ENCODE data around the gene CD1C.
"Not testable (repeated sequence)": the region's sequence is repeated elsewhere in the genome, so short reads cannot be mapped to it uniquely, and the experiment has no call there.

The CD1C gene

DNA sequence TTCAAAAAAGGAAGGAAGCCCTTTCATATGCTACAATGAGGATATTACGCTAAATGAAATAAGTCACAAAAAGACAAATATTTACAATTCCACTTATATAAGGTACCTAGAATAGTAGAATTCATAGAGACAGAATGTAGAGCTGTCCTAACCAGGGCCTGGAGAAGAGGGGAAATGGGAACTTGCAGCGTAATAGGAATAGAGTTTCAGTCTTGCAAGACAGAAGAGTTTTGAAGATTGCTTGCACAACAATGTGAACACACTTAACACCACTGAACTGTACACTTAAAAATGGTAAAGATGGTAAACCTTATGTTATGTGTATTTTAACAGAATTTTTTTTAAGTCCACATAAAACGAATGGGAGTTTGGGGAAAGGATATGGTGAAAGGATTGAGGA lies 38.7 kb downstream of the CD1C start:
- in situ Hi-C loops (cut with MboI; ENCODE audit: low sequenced_read_pairs) = no loop called here

DNA sequence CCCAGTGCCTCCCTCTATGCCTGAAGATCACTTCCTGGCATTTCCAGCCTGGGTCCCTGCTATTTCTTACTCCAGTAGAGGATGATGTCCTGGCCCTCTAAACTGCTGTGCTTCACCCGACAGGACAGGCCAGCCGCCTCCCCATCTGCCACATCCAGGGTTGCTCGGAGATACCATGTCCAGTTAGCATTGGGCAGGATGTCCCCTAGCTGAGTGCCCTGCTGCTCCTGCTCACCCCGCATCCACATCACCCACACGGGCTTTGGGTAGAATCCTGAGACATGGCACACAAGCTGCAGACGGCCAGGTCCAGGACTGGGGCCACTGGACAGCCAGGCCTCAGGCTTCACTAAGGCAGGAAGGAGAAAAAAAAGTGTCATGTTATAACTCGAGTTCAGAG lies 39.6 kb downstream of the CD1C start:
- in situ Hi-C loops (cut with MboI; ENCODE audit: low sequenced_read_pairs) = no loop called here

DNA sequence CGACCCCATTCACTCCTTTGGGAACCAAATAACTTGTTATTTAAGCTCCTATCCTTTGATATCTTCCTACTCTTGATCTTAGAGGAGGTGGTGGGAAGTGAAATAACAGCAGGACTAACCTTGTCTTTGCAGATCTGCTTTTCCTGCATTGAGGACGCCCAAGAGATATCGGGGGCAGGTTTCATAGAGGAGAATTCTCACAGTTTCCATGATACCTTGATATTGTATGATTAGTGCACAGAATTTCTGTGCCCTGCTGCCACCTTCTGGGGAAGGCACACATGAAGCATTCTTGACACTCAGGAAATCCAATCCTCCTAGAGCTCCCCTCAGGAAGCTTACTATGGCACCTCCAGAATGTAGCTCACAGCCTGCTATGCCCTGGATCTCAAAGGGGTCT lies 40.0 kb downstream of the CD1C start:
- in situ Hi-C loops (cut with MboI; ENCODE audit: low sequenced_read_pairs) = no loop called here

DNA sequence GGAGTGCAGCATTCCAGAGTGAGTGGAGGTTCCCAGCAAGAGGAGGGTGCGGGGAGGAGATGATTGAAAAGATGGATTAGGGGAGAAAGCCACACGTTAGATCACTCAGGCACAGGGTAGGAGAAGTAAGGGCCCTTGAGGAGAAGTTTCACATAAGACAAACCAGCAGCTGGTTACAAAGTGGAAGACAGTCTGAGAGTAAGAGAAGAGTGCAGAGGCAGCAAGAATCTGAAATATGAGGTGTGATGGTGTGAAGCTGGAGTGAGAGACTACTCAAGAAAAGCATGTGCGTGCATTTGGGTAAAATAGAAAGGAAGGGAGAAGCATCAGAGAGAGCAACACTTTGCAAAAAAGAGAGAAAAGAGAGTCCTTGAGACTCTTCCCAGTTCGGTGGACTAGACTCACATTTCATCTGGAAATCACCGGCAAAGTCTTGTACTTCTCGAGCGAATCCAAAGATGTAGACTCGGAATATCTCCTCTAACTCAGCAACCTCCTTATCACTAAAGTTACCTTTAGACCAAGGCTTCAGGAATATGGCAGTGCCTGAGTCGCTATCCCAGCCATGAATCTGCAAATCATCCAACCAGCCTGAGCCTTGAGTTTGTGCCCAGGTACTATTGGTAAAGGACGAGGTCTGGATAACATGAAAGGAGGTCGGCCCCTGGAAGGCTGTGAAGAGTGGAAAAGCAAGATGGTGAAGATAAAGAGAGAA lies 40.8 kb downstream of the CD1C start:
- in situ Hi-C loops (cut with MboI; ENCODE audit: low sequenced_read_pairs) = no loop called here

DNA sequence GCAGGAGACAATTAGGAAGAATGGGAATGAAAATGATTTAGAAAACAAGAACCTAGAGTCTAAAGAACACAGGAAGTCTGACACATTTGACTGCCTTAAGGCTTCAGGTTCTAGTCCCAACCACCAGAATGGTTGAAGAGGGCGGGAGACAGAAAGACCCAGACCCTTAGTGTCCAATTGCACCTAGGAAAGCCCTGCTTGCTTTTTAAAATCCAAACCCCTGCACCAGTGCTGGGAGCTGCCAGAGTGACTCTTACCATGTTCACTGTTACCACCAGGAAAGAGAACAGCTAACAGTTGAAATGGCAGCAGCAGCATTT lies 41.3 kb downstream of the CD1C start:
- in situ Hi-C loops (cut with MboI; ENCODE audit: low sequenced_read_pairs) = no loop called here

DNA sequence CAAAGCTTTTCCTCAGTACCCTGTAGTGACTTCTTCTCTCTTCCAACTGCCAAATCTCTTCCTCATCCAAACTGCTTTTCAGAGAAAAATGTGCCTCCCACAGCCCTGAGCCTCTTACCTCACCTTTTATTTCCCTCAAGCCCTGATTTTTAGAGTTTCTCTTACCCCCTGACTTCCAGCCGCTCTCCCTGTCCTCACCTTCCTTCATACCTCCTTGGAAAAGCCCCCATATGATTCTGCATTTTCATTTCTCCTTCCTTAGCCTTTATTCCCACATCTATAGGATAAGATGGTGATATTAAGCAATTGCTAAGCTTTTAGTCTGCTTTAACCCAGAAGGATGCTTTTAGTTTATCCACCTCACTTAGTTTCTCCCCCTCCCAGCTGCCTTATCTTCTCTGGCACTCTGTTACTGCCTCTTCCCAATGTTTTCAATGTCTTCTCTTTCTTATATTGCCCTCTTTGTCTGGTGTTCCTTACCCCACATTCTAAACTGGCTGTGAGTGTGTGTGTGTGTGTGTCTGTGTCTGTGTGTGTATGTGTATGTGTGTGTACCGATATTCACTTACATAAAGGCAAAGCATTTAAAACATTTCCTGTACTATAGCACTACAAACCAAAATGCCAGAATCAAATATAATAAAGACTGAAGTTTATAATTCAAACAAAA lies 41.9 kb downstream of the CD1C start, which contains the start of gene CD1B:
Gene CD1B, minus strand, starts transcription at position 51 of the 670 bp plus-strand sequence. CDS start 108 bp downstream, outside the sequence.
- in situ Hi-C loops (cut with MboI; ENCODE audit: low sequenced_read_pairs) = no loop called here

DNA sequence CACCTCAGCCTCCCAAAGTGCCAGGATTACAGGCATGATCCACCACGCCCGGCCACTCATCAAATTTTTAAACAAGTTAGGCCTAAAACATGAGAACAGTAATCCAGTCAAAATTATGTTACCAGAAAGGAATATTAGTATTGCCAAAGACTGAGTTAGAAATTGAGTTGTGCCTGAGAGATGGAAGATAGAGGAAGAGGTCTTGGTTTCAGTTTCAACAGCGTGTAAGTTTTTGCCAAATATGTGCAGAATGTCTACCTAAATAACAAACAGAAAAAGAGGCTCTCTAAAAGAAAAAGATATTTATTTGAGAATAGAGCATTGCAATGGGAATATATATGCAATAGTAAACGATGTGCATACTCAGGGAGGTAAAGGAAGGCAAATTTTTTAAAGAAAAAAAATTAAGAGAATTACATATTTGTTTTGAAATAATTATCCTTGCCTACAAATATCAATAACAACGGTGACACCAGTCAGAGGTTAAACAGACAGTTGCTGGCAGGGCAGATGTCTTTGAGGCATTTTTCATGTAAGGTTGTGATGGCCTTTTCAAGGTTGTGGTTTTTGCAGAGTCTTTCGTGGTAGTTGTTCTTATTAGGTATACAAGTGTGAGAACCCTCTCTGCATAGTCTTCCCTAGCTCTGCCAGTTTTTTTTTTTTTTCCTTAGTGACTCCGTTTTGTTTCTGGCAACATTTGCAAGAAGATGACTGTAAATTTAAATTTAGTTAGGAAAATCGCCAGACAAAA lies 43.9 kb downstream of the CD1C start:
- in situ Hi-C loops (cut with MboI; ENCODE audit: low sequenced_read_pairs) = no loop called here

DNA sequence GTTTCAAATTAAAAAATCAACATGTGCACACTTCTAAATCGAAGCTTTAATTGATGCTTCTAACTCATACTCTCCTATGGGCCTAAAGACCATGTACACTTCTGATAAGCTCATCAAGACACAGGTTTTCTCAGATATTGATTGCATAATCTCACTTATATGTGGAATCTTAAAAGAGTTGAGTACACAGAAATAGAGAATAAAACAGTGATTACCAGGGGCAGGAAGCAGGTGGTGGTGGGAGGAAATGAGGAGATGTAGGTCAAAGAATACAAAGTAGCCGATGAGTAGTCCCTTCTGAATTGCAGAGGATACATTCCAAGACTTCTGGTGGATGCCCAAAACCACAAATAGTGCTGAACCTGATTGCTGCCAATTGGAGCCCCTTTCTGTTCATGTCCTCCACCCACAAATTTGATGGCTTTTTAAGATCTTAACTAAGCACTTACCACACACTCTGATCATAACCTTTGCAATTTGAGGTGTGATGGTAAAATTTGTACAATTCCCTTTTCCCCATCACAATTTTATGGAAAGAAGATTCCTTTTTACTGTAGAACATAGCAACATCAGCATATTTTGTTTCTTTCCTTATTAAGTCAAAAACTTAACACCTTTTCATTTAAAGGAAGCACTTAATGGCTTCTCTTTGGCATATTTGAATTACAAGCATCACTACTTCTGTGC lies 44.9 kb downstream of the CD1C start:
- in situ Hi-C loops (cut with MboI; ENCODE audit: low sequenced_read_pairs) = no loop called here

DNA sequence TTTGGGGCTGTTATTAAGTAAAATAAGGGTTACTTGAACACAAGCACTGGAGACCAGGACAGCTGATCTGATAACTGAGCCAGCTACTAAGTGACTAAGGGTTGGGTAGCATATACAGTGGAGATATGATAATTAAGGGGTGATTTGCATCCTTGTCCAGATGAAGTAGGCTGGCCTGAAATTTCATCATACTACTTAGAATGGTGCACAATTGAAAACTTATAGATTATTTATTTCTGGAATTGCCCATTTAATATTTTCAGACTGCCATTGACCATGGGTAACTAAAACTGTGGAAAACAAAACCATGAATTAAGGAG lies 45.5 kb downstream of the CD1C start:
- in situ Hi-C loops (cut with MboI; ENCODE audit: low sequenced_read_pairs) = no loop called here

DNA sequence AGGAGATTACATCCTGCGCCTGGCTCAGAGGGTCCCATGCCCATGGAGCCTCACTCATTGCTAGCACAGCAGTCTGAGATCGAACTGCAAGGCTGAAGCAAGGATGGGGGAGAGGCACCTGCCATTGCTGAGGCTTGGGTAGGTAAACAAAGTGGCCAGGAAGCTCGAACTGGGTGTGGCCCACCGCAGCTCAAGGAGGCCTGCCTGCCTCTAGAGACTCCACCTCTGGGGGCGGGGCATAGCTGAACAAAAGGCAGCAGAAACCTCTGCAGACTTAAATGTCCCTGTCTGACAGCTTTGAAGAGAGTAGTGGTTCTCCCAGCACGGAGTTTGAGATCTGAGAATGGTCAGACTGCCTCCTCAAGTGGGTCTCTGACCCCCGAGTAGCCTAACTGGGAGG lies 46.7 kb downstream of the CD1C start:
- in situ Hi-C loops (cut with MboI; ENCODE audit: low sequenced_read_pairs) = not testable (repeated sequence)

Data from hTERT RPE-1 (cell line).